Measurements from ENCODE around the gene ANKRD13A. TPM values are rescaled to one million over a fixed set of nuclear protein-coding genes. Genes with fewer than 3 reads are reported as not detected.
"Not testable (repeated sequence)": the region's sequence is repeated elsewhere in the genome, so short reads cannot be mapped to it uniquely, and the experiment has no call there.

The ANKRD13A gene
- total RNA-seq, 1 donor from 2014 or later = 108 TPM

- Histone ChIP-seq H3K36me3 (peaks cover 0 to 2% of the 10 kb centered on the region in 2 donors), H3K4me1 (peaks cover 27% of the 10 kb centered on the region), H3K9me3 (no peaks in the 10 kb centered on the region), H3K27ac (no peak overlapping the region), H3K27me3 (no peaks in the 10 kb centered on the region), H3K4me3 (no peak overlapping the region)
- no peak for DNase-seq (ENCODE audit: extremely low spot score in 2 of 2)
- TF ChIP-seq POLR2AphosphoS5 (IDR thresholded peaks at IDR 0.05; ENCODE audit: insufficient read depth in 1 of 2, low read depth in 1 of 2) = no peak
- no peak for TF ChIP-seq CTCF (IDR thresholded peaks at IDR 0.05)
- TF ChIP-seq POLR2A (IDR thresholded peaks at IDR 0.05) = no peak
- intact Hi-C loops (cut with DNase I) = no loop called here
Observed at GRCh38 chr12:110046451-110047187, 47.4 kb downstream of the ANKRD13A start.

DNA sequence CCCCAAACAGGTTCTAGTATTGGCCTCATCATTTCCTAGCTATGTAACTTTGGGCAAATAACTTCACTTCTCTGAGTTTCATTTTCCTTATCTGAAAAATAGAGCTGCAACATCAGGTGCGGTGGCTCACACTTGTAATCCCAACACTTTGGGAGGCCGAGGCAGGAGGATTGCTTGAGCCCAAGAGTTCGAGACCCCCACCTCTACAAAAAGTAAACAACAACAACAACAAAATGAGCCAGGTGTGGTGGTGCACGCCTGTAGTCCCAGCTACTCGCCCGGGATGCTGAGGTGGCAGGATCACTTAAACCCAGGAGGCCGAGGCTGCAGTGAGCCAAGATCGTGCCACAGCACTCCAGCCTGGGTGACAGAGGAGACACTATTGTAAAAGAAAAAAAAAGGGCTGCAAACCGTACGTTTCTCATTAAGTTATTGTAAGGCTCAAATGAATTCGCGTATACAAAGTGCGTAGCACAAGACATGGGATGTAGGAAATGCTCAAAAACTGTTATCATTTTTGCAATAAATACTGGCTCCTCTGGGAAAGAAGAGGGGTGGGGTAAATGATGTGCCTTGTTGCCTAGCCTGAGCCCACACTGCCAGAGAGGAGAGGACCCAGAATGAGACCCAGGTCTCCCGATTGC is 48.2 kb downstream of the ANKRD13A start:
- intact Hi-C loops (cut with DNase I) = no loop called here
- Histone ChIP-seq H3K27ac (no peak overlapping the region), H3K4me3 (peak overlapping the region; percentile 93 to 95), H3K36me3 (no peaks in the 10 kb centered on the region), H3K27me3 (no peaks in the 10 kb centered on the region), H3K4me1 (peaks cover 27% of the 10 kb centered on the region), H3K9me3 (no peaks in the 10 kb centered on the region)
- TF ChIP-seq CTCF (IDR thresholded peaks at IDR 0.05) (no peak), POLR2AphosphoS5 (IDR thresholded peaks at IDR 0.05; ENCODE audit: insufficient read depth in 1 of 2, low read depth in 1 of 2) (no peak), POLR2A (IDR thresholded peaks at IDR 0.05) (no peak)
- no peak for DNase-seq (ENCODE audit: extremely low spot score in 2 of 2)

- Histone ChIP-seq H3K27ac (peak within 1 kb of the TSS; percentile 54), H3K9me3 (no peaks in the 10 kb centered on the region), H3K4me3 (peak within 1 kb of the TSS; percentile 93 to 95), H3K36me3 (no peaks in the 10 kb centered on the region), H3K27me3 (no peaks in the 10 kb centered on the region), H3K4me1 (peaks cover 27% of the 10 kb centered on the region)
- DNase-seq (ENCODE audit: extremely low spot score in 2 of 2) = peak in 1 of 2 donors; percentile 93
- intact Hi-C loops (cut with DNase I) = no loop called here
- TF ChIP-seq CTCF (IDR thresholded peaks at IDR 0.05) (no peak), POLR2A (IDR thresholded peaks at IDR 0.05) (no peak), POLR2AphosphoS5 (IDR thresholded peaks at IDR 0.05; ENCODE audit: insufficient read depth in 1 of 2, low read depth in 1 of 2) (peak; percentile 71 to 86)
Observed at GRCh38 chr12:110048242-110049027, 49.2 kb downstream of the ANKRD13A start, which contains the start of gene C12orf76. Gene C12orf76 (minus strand): TSS chr12:110048522. CDS start chr12:110048495, 27 bp downstream.

GRCh38 chr12:110049034-110049433 is 49.8 kb downstream of the ANKRD13A start:
- Histone ChIP-seq H3K4me3 (peak overlapping the region; percentile 93 to 95), H3K4me1 (peaks cover 27% of the 10 kb centered on the region)
- DNase-seq (ENCODE audit: extremely low spot score in 2 of 2); H3K27ac ChIP-seq; intact Hi-C loops (cut with DNase I); H3K27me3 ChIP-seq; H3K9me3 ChIP-seq; H3K36me3 ChIP-seq: not testable (repeated sequence)

DNA sequence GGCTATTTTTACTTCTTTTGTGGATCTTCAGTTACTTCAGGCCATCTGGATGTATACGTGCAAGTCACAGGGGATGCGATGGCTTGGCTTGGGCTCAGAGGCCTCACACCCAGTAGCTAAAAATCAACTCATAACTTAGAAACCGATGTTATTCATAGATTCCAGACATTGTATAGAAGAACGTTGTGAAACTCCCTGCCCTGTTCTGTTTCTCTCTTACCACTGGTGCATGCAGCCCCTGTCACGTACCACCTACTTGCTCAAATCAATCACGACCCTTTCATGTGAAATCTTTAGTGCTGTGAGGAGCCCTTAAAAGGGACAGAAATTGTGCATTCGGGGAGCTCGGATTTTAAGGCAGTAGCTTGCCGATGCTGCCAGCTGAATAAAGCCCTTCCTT is 50.4 kb downstream of the ANKRD13A start:
- DNase-seq (ENCODE audit: extremely low spot score in 2 of 2); H3K27me3 ChIP-seq; intact Hi-C loops (cut with DNase I); H3K36me3 ChIP-seq; H3K4me3 ChIP-seq; H3K9me3 ChIP-seq; H3K27ac ChIP-seq: not testable (repeated sequence)
- peaks cover 27% of the 10 kb centered on the region for H3K4me1 ChIP-seq

Measured in vagina (tissue), 2 donors.